ENCODE measurements around the gene SPHK2. TPM values are rescaled to one million over a fixed set of nuclear protein-coding genes. Genes with fewer than 3 reads are reported as not detected.

The SPHK2 gene
- total and polyA plus RNA-seq, 2 of the 8 experiments (the other 6 are each of a cell fraction or from before 2014, with no cell fraction given), result 43.9 to 60.9 TPM

DNA sequence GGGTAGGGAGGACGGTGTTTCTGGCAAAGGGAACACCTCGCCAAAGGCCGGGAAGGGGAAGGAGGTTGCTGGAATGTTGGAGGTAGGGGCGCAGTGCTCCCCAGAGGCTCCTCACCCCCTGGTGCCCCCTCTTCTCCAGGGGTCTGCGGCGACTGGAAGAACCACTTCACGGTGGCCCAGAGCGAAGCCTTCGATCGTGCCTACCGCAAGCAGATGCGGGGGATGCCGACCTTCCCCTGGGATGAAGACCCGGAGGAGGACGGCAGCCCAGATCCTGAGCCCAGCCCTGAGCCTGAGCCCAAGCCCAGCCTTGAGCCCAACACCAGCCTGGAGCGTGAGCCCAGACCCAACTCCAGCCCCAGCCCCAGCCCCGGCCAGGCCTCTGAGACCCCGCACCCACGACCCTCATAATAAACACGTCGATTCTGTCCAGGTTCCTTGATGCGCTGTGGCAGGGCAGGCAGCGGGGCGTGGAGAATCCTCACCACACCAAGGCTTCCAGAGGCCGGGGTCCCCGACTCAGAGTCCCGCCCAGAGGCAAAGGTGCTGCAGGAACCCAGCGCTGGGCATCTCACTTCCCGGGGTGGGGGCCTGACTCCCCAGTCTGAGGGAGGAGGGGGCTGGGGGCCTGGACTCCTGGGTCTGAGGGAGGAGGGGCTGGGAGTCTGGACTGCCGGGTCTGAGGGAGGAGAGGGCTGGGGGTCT lies 20.2 kb upstream of the SPHK2 start (continued):
- no peak for TF ChIP-seq FOSL1 (IDR thresholded peaks at IDR 0.05; ENCODE audit: insufficient read depth, low read depth, low read length)
- TF ChIP-seq, protein P1, sequence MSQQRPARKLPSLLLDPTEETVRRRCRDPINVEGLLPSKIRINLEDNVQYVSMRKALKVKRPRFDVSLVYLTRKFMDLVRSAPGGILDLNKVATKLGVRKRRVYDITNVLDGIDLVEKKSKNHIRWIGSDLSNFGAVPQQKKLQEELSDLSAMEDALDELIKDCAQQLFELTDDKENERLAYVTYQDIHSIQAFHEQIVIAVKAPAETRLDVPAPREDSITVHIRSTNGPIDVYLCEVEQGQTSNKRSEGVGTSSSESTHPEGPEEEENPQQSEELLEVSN (IDR thresholded peaks at IDR 0.05), result no peak
- TF ChIP-seq NRF1 (IDR thresholded peaks at IDR 0.05; ENCODE audit: low read depth, low read length), result no peak
- TF ChIP-seq HDAC2 (IDR thresholded peaks at IDR 0.05; ENCODE audit: borderline replicate concordance in 1 of 2, low read depth in 2 of 2, low read length in 2 of 2), result no peak

Measured in H1 (cell line).